D721Med (cell line): ENCODE measurements around the gene AAMP.

Experiments
- DNase-seq: peaks from one replicate; pipeline ENCODE4 v3.0.0; 2011; ENCODE audit warnings: low spot score; ENCODE audit not compliant: insufficient read length
- FAIRE-seq: peaks from 2 replicates; lab custom pipeline; 2011; peaks lifted over from hg19 to GRCh38; lab: Jason Lieb, UNC
- TF ChIP-seq, protein P1 (sequence below): IDR thresholded peaks from 2 replicates; pipeline ENCODE4 v1.5.1; 2012; ENCODE audit warnings: mild to moderate bottlenecking, control low read depth; ENCODE audit not compliant: insufficient read depth; ENCODE audit errors: missing control alignments

AAMP gene

DNA sequence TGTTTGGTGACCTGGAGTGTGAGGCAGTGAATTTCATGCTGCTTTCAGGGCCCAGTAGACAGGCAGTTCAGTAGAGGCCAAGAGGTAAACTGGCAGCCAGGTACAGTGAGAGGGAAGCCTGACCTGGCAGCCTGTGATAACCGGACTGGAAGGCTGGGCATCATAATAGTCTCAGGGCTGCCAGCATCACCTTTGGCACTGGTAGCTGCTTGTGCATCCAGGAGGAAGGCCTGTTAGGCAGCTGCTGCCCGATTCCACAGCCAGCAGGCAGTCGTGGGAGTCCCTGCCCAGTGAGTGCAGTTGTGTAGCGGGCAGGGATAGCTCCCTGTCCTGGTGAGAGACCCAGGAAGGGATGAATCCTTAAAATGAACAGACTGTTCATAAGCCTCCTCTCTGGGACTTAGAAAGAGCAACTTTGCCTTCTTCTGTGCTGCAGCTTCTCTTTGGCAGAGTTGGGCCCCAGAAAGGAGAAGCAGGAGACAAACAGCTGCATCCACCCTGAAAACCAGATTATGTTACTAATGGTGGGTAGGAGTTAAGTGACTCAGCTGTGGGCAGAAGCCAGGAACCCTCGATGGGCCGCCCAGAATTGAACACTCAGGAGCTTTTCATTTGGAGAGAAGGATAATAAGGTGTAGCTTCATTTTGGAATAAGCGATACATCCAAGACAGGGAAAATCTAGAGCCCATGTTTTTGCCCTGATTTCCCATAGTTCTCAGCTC, 17.3 kb downstream of the AAMP start:
- DNase-seq (no peak), FAIRE-seq (no peak)
- TF ChIP-seq, protein P1, sequence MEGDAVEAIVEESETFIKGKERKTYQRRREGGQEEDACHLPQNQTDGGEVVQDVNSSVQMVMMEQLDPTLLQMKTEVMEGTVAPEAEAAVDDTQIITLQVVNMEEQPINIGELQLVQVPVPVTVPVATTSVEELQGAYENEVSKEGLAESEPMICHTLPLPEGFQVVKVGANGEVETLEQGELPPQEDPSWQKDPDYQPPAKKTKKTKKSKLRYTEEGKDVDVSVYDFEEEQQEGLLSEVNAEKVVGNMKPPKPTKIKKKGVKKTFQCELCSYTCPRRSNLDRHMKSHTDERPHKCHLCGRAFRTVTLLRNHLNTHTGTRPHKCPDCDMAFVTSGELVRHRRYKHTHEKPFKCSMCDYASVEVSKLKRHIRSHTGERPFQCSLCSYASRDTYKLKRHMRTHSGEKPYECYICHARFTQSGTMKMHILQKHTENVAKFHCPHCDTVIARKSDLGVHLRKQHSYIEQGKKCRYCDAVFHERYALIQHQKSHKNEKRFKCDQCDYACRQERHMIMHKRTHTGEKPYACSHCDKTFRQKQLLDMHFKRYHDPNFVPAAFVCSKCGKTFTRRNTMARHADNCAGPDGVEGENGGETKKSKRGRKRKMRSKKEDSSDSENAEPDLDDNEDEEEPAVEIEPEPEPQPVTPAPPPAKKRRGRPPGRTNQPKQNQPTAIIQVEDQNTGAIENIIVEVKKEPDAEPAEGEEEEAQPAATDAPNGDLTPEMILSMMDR: no peak

DNA sequence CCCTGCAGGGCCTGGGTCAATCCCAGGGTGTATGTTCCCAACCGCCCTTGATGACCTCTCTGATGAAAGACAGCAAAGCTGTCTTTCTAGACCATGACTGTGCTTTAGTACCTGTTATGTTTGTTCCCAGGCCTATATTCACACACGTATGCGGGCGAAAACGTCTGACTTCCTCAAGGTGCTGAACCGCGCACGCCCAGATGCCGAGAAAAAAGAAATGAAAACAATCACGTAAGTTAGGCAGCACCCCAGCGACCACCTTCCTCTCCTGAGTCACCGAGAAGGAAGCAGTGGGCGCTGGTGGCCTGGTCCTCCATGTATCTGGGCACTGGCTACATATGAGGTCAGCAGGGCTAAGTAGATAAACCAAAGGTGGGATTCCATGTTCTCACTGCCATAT, 20.2 kb downstream of the AAMP start:
- TF ChIP-seq, protein P1: no peak

DNA sequence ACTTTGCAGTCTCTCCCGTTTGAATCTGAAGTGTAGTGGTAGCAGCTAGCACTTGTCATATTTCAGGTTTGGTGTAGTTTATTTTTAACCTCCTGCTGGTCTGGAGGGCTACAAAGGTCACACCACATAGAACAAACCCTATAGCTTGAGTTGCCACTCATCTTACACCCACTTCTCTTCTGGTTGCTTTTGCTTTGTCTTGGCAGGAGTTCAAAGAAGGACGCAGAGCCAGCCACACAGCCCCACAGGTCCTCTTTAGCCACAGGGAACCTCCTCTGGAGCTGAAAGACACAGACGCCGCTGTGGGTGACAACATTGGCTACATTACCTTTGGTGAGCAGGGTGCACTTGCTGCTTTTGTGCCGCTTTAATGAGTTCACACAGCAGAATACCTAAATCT, 24.7 kb downstream of the AAMP start:
- no peak for FAIRE-seq
- TF ChIP-seq, protein P1: no peak
- DNase-seq: no peak

More for the DNA sequence above, 20.2 kb downstream of the AAMP start:
- no peak for FAIRE-seq
- no peak for DNase-seq

DNA sequence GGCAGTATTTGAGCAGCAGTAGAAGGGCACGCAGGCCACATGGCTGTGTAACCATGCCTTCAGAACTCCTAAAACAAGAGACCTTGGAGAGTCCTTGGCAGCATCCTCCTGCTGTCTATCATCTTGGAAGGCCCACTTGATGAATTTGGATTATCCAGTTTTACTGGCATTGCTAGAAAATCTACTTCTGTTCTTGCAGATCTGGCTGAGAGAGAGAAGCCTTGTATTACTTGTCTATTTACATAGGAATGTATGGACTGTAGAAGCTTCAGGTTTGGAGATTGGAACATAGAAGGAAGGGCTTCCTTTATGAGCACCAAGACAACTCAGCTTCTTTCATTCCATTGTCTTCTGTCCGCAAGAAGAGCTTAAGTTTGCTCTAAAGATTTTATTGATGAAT, 25.3 kb downstream of the AAMP start:
- DNase-seq (no peak), FAIRE-seq (no peak)
- TF ChIP-seq, protein P1: no peak

DNA sequence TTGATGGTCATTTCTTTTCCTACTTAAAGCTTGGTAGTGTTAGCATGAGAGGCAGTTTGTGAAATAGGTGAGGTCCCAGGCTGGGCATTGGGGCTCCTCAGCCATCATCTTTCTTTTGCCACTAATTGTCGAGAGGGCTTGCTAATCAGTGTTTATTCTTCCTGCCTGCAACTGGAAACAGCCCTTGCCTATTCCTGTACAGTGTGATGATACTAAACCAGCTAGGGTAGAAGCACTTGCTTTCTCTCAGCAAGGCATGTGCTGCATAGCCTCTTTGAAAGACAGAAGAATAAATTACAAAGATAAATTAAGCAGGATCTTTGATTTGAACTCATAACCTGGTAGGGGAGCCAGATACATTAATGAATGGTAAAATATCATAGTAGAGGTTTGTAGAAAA, 25.7 kb downstream of the AAMP start:
- DNase-seq (no peak), FAIRE-seq (no peak)
- TF ChIP-seq, protein P1: no peak

DNA sequence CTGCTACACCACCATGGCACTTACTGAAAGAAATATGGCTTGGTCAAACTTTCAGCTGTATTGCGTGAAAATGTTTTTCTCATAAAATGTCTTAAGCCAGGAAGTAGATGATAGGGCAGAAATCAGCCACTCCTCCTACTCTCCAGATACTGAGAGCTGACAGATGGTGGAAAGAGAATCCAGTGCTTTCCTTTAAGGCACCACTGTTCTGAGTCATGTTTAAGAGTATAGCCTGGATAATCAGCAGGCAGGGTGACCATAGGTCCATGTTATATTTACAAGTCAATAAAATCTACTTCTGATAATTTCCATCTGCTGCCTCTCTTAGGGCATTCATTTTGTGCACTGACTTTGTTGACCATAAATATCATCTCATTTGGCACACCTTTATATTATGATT, 31.1 kb downstream of the AAMP start:
- FAIRE-seq: no peak
- TF ChIP-seq, protein P1: no peak
- no peak for DNase-seq

DNA sequence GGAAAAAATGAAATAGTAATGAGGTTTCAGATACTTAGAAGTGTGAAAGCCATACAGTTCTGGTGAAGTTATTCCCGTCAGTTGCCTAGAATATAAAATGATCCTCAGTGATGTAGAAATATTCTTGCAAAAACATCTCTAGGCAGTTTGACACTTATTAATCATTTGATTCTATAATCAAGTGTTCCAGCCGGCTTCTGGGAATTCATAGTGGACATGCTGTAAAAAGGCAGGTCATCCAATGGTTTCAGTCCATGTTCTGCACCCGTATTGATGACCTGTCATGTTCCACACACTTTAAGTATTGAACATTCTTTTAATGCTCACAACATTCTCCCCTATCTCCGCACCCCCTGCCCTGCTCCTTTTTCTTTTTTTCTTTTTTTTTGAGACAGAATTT, 33.1 kb downstream of the AAMP start:
- TF ChIP-seq, protein P1: no peak
- DNase-seq (no peak), FAIRE-seq (no peak)
